ENCODE results near the gene HBG2.

HBG2 gene

DNA sequence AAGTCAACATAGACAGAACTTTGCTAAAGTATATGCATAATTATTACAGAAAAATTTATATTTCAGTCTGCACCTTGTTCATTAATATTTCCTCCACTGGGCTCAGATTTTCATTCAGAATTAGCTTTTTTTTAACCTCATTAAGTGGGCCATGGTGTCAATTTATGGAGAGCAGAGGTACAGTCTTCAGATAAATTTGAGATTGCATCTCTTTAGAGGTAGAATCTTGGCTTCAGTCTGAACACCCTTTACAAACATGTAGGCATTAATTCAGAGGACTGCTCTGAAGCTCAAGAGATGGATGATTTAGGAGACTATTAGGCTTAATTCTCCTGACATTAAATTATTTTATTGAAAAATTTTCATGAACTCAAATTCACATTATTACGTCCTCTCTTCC is 24.3 kb downstream of the HBG2 start:
- TF ChIP-seq, protein P1, sequence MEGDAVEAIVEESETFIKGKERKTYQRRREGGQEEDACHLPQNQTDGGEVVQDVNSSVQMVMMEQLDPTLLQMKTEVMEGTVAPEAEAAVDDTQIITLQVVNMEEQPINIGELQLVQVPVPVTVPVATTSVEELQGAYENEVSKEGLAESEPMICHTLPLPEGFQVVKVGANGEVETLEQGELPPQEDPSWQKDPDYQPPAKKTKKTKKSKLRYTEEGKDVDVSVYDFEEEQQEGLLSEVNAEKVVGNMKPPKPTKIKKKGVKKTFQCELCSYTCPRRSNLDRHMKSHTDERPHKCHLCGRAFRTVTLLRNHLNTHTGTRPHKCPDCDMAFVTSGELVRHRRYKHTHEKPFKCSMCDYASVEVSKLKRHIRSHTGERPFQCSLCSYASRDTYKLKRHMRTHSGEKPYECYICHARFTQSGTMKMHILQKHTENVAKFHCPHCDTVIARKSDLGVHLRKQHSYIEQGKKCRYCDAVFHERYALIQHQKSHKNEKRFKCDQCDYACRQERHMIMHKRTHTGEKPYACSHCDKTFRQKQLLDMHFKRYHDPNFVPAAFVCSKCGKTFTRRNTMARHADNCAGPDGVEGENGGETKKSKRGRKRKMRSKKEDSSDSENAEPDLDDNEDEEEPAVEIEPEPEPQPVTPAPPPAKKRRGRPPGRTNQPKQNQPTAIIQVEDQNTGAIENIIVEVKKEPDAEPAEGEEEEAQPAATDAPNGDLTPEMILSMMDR (IDR thresholded peaks at IDR 0.05): no peak

- TF ChIP-seq, protein P1 (IDR thresholded peaks at IDR 0.05): no peak
These were observed 24.8 kb downstream of the HBG2 start for GRCh38 chr11:5229796-5230195.

GRCh38 chr11:5229356-5229755 is 25.2 kb downstream of the HBG2 start:
- TF ChIP-seq, protein P1 (IDR thresholded peaks at IDR 0.05): no peak

DNA sequence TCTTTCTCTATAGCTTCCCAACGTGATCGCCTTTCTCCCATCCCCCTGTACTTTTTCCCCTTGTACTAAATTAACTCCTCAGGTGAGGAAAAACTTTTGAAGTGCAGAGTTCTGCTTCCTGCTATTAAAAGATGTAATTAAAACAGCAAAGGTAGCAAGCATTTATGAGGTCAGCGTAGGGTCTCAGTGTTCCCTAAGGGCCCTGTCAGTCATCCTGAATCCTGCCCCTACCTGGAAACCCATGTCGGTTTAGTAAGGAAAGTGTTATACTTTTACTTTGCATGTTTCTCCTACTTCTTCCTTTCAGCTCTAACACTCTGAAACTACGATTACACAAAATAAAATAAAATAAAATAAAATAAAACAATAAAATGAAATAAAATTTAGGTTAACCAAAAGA is 26.5 kb downstream of the HBG2 start:
- TF ChIP-seq, protein P1 (IDR thresholded peaks at IDR 0.05): no peak

DNA sequence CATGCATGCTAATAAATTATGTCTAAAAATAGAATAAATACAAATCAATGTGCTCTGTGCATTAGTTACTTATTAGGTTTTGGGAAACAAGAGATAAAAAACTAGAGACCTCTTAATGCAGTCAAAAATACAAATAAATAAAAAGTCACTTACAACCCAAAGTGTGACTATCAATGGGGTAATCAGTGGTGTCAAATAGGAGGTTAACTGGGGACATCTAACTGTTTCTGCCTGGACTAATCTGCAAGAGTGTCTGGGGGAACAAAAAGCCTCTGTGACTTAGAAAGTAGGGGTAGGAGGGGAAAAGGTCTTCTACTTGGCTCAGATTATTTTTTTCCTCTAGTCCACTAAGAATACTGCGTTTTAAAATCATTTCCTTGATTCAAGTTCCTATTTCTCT is 26.9 kb downstream of the HBG2 start:
- TF ChIP-seq, protein P1 (IDR thresholded peaks at IDR 0.05): no peak

DNA sequence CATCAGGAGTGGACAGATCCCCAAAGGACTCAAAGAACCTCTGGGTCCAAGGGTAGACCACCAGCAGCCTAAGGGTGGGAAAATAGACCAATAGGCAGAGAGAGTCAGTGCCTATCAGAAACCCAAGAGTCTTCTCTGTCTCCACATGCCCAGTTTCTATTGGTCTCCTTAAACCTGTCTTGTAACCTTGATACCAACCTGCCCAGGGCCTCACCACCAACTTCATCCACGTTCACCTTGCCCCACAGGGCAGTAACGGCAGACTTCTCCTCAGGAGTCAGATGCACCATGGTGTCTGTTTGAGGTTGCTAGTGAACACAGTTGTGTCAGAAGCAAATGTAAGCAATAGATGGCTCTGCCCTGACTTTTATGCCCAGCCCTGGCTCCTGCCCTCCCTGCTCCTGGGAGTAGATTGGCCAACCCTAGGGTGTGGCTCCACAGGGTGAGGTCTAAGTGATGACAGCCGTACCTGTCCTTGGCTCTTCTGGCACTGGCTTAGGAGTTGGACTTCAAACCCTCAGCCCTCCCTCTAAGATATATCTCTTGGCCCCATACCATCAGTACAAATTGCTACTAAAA is 27.8 kb downstream of the HBG2 start, which contains the start of gene HBB:
Gene HBB (minus strand): TSS at position 340 of the 579 bp plus-strand sequence. CDS start 50 bp downstream, at position 290.
- TF ChIP-seq, protein P1 (IDR thresholded peaks at IDR 0.05): no peak

DNA sequence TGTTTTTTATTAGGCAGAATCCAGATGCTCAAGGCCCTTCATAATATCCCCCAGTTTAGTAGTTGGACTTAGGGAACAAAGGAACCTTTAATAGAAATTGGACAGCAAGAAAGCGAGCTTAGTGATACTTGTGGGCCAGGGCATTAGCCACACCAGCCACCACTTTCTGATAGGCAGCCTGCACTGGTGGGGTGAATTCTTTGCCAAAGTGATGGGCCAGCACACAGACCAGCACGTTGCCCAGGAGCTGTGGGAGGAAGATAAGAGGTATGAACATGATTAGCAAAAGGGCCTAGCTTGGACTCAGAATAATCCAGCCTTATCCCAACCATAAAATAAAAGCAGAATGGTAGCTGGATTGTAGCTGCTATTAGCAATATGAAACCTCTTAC is 29.1 kb downstream of the HBG2 start:
- TF ChIP-seq, protein P1 (IDR thresholded peaks at IDR 0.05): no peak
